ENCODE data around the gene DRGX.

DNA sequence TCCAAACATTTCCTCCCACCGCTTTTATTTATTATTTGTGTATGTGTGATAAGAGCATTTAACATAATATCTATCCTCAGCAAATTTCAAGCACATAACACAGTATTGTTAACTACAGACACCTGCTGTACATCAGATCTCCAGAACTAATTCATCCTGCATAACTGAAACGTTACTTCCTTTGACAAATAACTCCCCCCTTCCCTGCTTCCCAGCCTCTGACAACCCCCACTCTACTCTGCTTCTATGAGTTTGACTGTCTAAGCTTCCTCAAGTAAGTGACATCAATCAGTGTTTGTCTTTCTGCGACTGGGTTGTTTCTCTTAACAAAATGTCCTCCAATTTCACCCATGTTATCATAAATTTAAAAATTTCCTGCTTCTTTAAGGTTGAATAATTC lies 74.9 kb downstream of the DRGX start:
- TF ChIP-seq EZH2 (IDR thresholded peaks at IDR 0.05; ENCODE audit: borderline replicate concordance, low read depth, low read length, poor library complexity, severe bottlenecking): no peak
- TF ChIP-seq CTCF (conservative IDR thresholded peaks at IDR 0.05; ENCODE audit: low read depth, low read length): no peak

Measured in A673 (cell line).